ENCODE measurements around the gene TNF. TPM values are rescaled to one million over a fixed set of nuclear protein-coding genes. Genes with fewer than 3 reads are reported as not detected.

Gene TNF
- polyA plus RNA-seq, 1 of the 3 experiments (the other 2 are of a cell fraction), result not detected

GRCh38 chr6:31540640-31541039 is 34.7 kb upstream of the TNF start:
- WGBS (ENCODE audit: low lambda C conversion rate), result 6% methylated on average over 4 of the region's 4 CpGs
- Histone ChIP-seq H4K20me1 (ENCODE audit: insufficient read depth) (peaks cover 54% of the 10 kb centered on the region), H3K27ac (ENCODE audit: low read depth in 2 of 2, low read length in 1 of 2) (peak overlapping the region; percentile 95 to 97; a peak in 2 of 4 replicates), H3K4me2 (peak overlapping the region; percentile 87), H3K4me1 (ENCODE audit: control insufficient read depth in 1 of 2, insufficient read depth in 2 of 2, low read depth in 1 of 2, low read length in 1 of 2) (peaks cover 15 to 20% of the 10 kb centered on the region in 2 experiments; a peak in 3 of 4 replicates), H3K9me2 (no peaks in the 10 kb centered on the region), H2AFZ (ENCODE audit: low read depth) (no peak overlapping the region), H3K79me2 (ENCODE audit: insufficient read depth) (peaks cover 71% of the 10 kb centered on the region), H3F3A (replicated peaks; ENCODE audit: insufficient read depth) (peaks cover 4% of the 10 kb centered on the region), H3K27me3 (ENCODE audit: insufficient read depth) (no peaks in the 10 kb centered on the region), H3K4me3 (ENCODE audit: low read depth in 2 of 2, low read length in 1 of 2) (peak overlapping the region; percentile 74 to 91), H3K9me3 (no peaks in the 10 kb centered on the region), H3K9ac (peak overlapping the region; percentile 96), H3K36me3 (replicated peaks in 1 of 2; ENCODE audit: control insufficient read depth in 1 of 2, insufficient read depth in 2 of 2, low read length in 1 of 2) (peaks cover 34 to 45% of the 10 kb centered on the region in 2 experiments)
- CTCF ChIA-PET, result interaction anchor here (1.0 to 11.9 kb wide), 2 partner anchors 9 to 58 kb away, joined by 3 to 301 read pairs; partner anchors contain the start of gene NCR3
- no peak for DNase-seq
- POLR2A ChIA-PET, result interaction anchor here (3.4 kb wide), 1 partner anchor 9 kb away, joined by 12 read pairs; no protein-coding TSS in a partner anchor
- TF ChIP-seq SMC3 (IDR thresholded peaks at IDR 0.05; ENCODE audit: low read depth, low read length), result no peak
- TF ChIP-seq PBX3 (IDR thresholded peaks at IDR 0.05), result no peak
- no peak for TF ChIP-seq GATA2 (CRISPR knock-in tag; IDR thresholded peaks at IDR 0.05)

- 2% methylated on average over 20 of the region's 21 CpGs for WGBS (ENCODE audit: low lambda C conversion rate)
These were observed 34.2 kb upstream of the TNF start for GRCh38 chr6:31541059-31541657.

More at GRCh38 chr6:31541059-31541657, 34.2 kb upstream of the TNF start:
- Histone ChIP-seq H3F3A (replicated peaks; ENCODE audit: insufficient read depth) (peaks cover 4% of the 10 kb centered on the region), H3K36me3 (replicated peaks in 1 of 2; ENCODE audit: control insufficient read depth in 1 of 2, insufficient read depth in 2 of 2, low read length in 1 of 2) (peaks cover 29 to 40% of the 10 kb centered on the region in 2 experiments), H3K9me3 (no peaks in the 10 kb centered on the region), H3K79me2 (ENCODE audit: insufficient read depth) (peaks cover 66% of the 10 kb centered on the region), H3K27me3 (ENCODE audit: insufficient read depth) (no peaks in the 10 kb centered on the region), H3K4me1 (ENCODE audit: control insufficient read depth in 1 of 2, insufficient read depth in 2 of 2, low read depth in 1 of 2, low read length in 1 of 2) (peaks cover 15 to 25% of the 10 kb centered on the region in 2 experiments; a peak in 3 of 4 replicates), H3K4me2 (peak overlapping the region; percentile 87), H3K9me2 (no peaks in the 10 kb centered on the region), H3K27ac (ENCODE audit: low read depth in 2 of 2, low read length in 1 of 2) (peak overlapping the region; percentile 95 to 97), H3K9ac (peak overlapping the region; percentile 96), H2AFZ (ENCODE audit: low read depth) (no peak overlapping the region), H4K20me1 (ENCODE audit: insufficient read depth) (peaks cover 49% of the 10 kb centered on the region), H3K4me3 (ENCODE audit: low read depth in 2 of 2, low read length in 1 of 2) (peak overlapping the region; percentile 74 to 91)
- TF ChIP-seq EP300 (IDR thresholded peaks at IDR 0.05; ENCODE audit: borderline replicate concordance in 1 of 2, low read depth in 1 of 2, low read length in 1 of 2), result no peak
- no peak for TF ChIP-seq NFIC (IDR thresholded peaks at IDR 0.05; ENCODE audit: borderline replicate concordance)
- TF ChIP-seq MEF2A (IDR thresholded peaks at IDR 0.05; ENCODE audit: borderline replicate concordance, low read depth), result no peak
- TF ChIP-seq FOXM1 (IDR thresholded peaks at IDR 0.05; ENCODE audit: low read depth), result no peak
- peak; percentile 52; the same call in 1 of the 2 replicates for TF ChIP-seq SIN3A (IDR thresholded peaks at IDR 0.05; ENCODE audit: borderline replicate concordance, low read depth, low read length)
- TF ChIP-seq RFX5 (IDR thresholded peaks at IDR 0.05; ENCODE audit: low read length), result no peak
- no peak for TF ChIP-seq REST (IDR thresholded peaks at IDR 0.05; ENCODE audit: low read depth, low read length)
- no peak for TF ChIP-seq NRF1 (IDR thresholded peaks at IDR 0.05; ENCODE audit: low read depth, low read length)
- TF ChIP-seq MXI1 (IDR thresholded peaks at IDR 0.05; ENCODE audit: low read depth, low read length), result peak; percentile 30; the same call in 1 of the 2 replicates
- TF ChIP-seq RCOR1 (IDR thresholded peaks at IDR 0.05; ENCODE audit: low read length), result no peak
- TF ChIP-seq RAD21 (IDR thresholded peaks at IDR 0.05; ENCODE audit: low read length), result no peak
- TF ChIP-seq CHD2 (IDR thresholded peaks at IDR 0.05; ENCODE audit: low read length, partially characterized antibody), result no peak
- no peak for TF ChIP-seq FOXJ3 (CRISPR knock-in tag; IDR thresholded peaks at IDR 0.05)
- no peak for TF ChIP-seq TCF12 (IDR thresholded peaks at IDR 0.05)
- no peak for TF ChIP-seq ELF1 (IDR thresholded peaks at IDR 0.05)
- TF ChIP-seq RXRA (IDR thresholded peaks at IDR 0.05; ENCODE audit: borderline replicate concordance, low read depth), result no peak
- TF ChIP-seq TAF1 (IDR thresholded peaks at IDR 0.05; ENCODE audit: borderline replicate concordance, low read depth, low read length), result no peak
- POLR2A ChIA-PET, result interaction anchor here (0.6 to 3.4 kb wide), 18 partner anchors 9 to 1431 kb away, joined by 3 to 12 read pairs (median 4); partner anchors contain the start of genes ABCF1, ABHD16A, BAG6 and PRRC2A
- CTCF ChIA-PET, result interaction anchor here (1.2 to 11.9 kb wide), 4 partner anchors 9 to 68 kb away, joined by 4 to 301 read pairs (median 5); partner anchors contain the start of gene NCR3
- DNase-seq, result peak; percentile 52
